ENCODE results near the gene SFMBT1. TPM values are rescaled to one million over a fixed set of nuclear protein-coding genes. Genes with fewer than 3 reads are reported as not detected.

SFMBT1 gene
- total RNA-seq, 4 donors from 2014 or later = 16.1 to 45.4 (median 23.0) TPM

- DNase-seq = no peak
- Histone ChIP-seq H3K27ac (peak overlapping the region in 2 of 4 donors; percentile 37 to 68), H3K4me3 (no peak overlapping the region), H3K36me3 (no peaks in the 10 kb centered on the region), H3K4me1 (peaks cover 0 to 52% (median 8%) of the 10 kb centered on the region in 4 donors), H3K27me3 (no peaks in the 10 kb centered on the region), H3K9me3 (no peaks in the 10 kb centered on the region)
- TF ChIP-seq POLR2A (IDR thresholded peaks at IDR 0.05) (no peak), CTCF (IDR thresholded peaks at IDR 0.05) (no peak)
These were observed 152.2 kb downstream of the SFMBT1 start for GRCh38 chr3:52893723-52894122.

DNA sequence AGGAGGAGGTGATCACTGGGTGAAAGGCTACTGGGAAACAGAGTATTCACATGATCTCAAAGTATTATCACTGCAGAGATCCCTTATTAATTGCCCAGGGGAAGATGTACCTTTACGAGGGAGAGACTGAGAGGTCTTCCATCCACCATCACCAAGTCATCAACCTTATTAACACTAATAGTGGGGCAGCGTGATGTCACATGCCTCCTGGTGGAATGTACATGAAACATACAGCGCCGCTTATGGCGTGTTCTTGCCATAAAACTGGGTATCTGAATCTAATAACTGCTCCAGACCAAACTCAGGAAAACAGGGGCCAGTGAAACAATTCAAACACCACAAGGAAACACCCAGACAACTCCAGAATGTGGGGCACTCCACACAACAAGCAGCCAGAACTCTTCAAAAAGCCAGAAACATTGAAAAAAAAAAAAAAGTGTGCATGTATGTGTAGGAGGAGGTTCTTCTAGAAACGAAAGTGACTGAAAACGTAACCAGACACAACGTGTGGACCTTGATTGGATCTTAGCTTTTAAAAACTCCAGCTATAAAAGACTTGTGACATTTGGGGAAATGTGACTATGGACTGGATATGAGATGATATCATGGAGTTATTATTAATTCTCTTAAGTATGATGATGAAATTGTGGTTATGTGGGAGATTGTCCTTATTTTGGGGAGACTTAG, 153.1 kb downstream of the SFMBT1 start:
- DNase-seq = peak in 2 of 3 donors; percentile 62 to 66
- Histone ChIP-seq H3K27me3 (no peaks in the 10 kb centered on the region), H3K9me3 (no peaks in the 10 kb centered on the region), H3K4me1 (peaks cover 0 to 52% (median 8%) of the 10 kb centered on the region in 4 donors), H3K36me3 (no peaks in the 10 kb centered on the region), H3K27ac (peak overlapping the region in 3 of 4 donors; percentile 42 to 68 (median 45)), H3K4me3 (peak overlapping the region; percentile 5 to 34 (median 16))
- TF ChIP-seq POLR2A (IDR thresholded peaks at IDR 0.05) (no peak), CTCF (IDR thresholded peaks at IDR 0.05) (peak in 5 of 6 experiments; percentile 12 to 50 (median 27))

GRCh38 chr3:52892290-52892624, 153.6 kb downstream of the SFMBT1 start:
- no peaks in the 10 kb centered on the region for H3K27me3 ChIP-seq
- peak overlapping the region in 2 of 4 donors; percentile 14 to 34 for H3K4me3 ChIP-seq
- H3K4me1 ChIP-seq = peaks cover 0 to 52% (median 8%) of the 10 kb centered on the region in 4 donors
- H3K36me3 ChIP-seq = no peaks in the 10 kb centered on the region
- DNase-seq = no peak
- H3K9me3 ChIP-seq = no peaks in the 10 kb centered on the region
- H3K27ac ChIP-seq = peak overlapping the region in 3 of 4 donors; percentile 42 to 68 (median 45)
- no peak for TF ChIP-seq POLR2A (IDR thresholded peaks at IDR 0.05)
- no peak for TF ChIP-seq CTCF (IDR thresholded peaks at IDR 0.05)

DNA sequence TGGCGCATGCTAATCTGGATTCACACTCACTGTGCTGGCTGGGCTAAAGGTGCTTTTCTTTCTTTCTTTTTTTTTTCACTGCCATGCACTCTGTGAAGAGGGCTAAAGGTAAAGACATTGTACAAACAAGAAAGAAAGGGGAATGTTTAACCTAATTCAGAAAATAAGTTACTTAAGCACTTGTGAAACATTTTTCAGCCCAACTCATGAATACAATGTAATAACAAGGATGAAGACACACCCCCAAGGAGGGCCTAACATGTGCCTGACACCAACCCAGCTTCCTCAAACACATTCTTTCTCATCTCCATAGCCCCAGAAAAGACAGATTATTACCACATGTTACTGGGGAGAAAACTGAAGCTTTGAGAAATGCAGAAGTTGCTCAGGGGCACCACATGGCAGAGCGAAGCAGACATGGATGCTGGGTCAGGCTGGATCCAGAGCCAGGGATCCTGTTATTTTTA, 154.2 kb downstream of the SFMBT1 start:
- peak overlapping the region in 3 of 4 donors; percentile 14 to 68 (median 42) for H3K27ac ChIP-seq
- H3K4me1 ChIP-seq = peaks cover 0 to 52% (median 8%) of the 10 kb centered on the region in 4 donors
- DNase-seq = no peak
- H3K9me3 ChIP-seq = no peaks in the 10 kb centered on the region
- no peak overlapping the region for H3K4me3 ChIP-seq
- no peaks in the 10 kb centered on the region for H3K36me3 ChIP-seq
- H3K27me3 ChIP-seq = no peaks in the 10 kb centered on the region
- TF ChIP-seq POLR2A (IDR thresholded peaks at IDR 0.05) = no peak

- Histone ChIP-seq H3K4me1 (peaks cover 0 to 47% (median 8%) of the 10 kb centered on the region in 4 donors), H3K36me3 (no peaks in the 10 kb centered on the region), H3K4me3 (no peak overlapping the region), H3K27ac (peak overlapping the region in 2 of 4 donors; percentile 0 to 60), H3K27me3 (no peaks in the 10 kb centered on the region), H3K9me3 (no peaks in the 10 kb centered on the region)
- TF ChIP-seq CTCF (IDR thresholded peaks at IDR 0.05) (no peak), POLR2A (IDR thresholded peaks at IDR 0.05) (no peak)
- peak in 1 of 3 donors; percentile 18 for DNase-seq
These were observed 154.7 kb downstream of the SFMBT1 start for GRCh38 chr3:52891164-52891563.

DNA sequence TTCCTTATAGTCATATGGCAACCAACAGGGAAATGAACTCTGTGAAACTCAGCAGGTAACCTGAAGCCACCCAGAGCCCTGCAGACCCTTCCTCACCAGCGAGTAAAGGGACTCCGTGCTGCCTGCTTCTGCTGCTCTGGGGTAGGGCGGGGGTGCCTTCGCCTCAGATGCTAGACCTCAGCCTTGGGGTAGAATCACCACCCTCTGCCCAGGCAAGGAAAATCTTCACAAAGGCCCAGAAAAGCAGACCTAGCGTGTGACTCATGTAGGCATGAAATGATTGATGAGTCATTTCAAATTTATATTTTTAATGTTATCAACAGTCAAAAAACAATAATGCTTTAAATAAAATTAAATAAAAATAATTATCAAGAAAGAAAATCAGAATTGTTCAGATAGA, 155.1 kb downstream of the SFMBT1 start:
- no peak for DNase-seq
- TF ChIP-seq POLR2A (IDR thresholded peaks at IDR 0.05) (no peak), CTCF (IDR thresholded peaks at IDR 0.05) (no peak)
- H3K9me3 ChIP-seq = no peaks in the 10 kb centered on the region
- peaks cover 0 to 43% (median 6%) of the 10 kb centered on the region in 4 donors for H3K4me1 ChIP-seq
- H3K36me3 ChIP-seq = no peaks in the 10 kb centered on the region
- peak overlapping the region in 1 of 4 donors; percentile 0 for H3K27ac ChIP-seq
- H3K4me3 ChIP-seq = no peak overlapping the region
- H3K27me3 ChIP-seq = no peaks in the 10 kb centered on the region

All from Peyer's patch (tissue), 4 donors.